H1 (cell line): Measurements from ENCODE around the gene SELENOO. TPM values are rescaled to one million over a fixed set of nuclear protein-coding genes. Genes with fewer than 3 reads are reported as not detected.

Experiments
- polyA plus RNA-seq, 7 experiments: library from polyadenylated mRNA; depleted of rRNA in 3 of 7; stranded (reverse) in 5 of 7; unstranded in 2 of 7; fragments of >200 nt in 5 of 7; fragments of 200-250 nt in 2 of 7; gene quantifications; 1 replicate in 5 of 7; 2 replicates in 1 of 7; 4 replicates in 1 of 7; pipeline versions ENCODE4 v1.2.1 to v1.2.3, GENCODE V29; 2011 to 2013; ENCODE audit warnings: missing spikeins in 2 of 7, mixed read lengths in 2 of 7
- total RNA-seq: library from RNA; stranded (reverse); fragmentation: NEBNext Ultra II Directional; extraction: Animal tissue kit (Norgen Biotek cat#: 25700); gene quantifications from 2 replicates; pipeline ENCODE4 v1.2.1, GENCODE V29; 2021

The SELENOO gene
- total and polyA plus RNA-seq, 2 of the 8 experiments (the other 6 are each of a cell fraction or from before 2014, with no cell fraction given), result 18.6 to 25.1 TPM

Other genes starting within 250 kb of the SELENOO start
- 30.0 and 31.2 TPM in 2 replicates for gene PIM3, start 240.2 kb upstream of the SELENOO start, total RNA-seq
- gene PIM3, start 240.2 kb upstream of the SELENOO start, polyA plus RNA-seq (2011; rRNA removed), result 22.6 and 40.2 TPM in 2 replicates
- gene IL17REL, start 188.2 kb upstream of the SELENOO start, total RNA-seq, result 0.08 and 0.20 TPM in 2 replicates
- 0.15 and 0.17 TPM in 2 replicates for gene IL17REL, start 188.2 kb upstream of the SELENOO start, polyA plus RNA-seq (2011; rRNA removed)
- not detected in 2 replicates for gene TTLL8, start 142.7 kb upstream of the SELENOO start, total RNA-seq
- not detected in 2 replicates for gene TTLL8, start 142.7 kb upstream of the SELENOO start, polyA plus RNA-seq (2011; rRNA removed)
- gene MLC1, start 115.6 kb upstream of the SELENOO start, total RNA-seq, result not detected in 2 replicates
- gene MLC1, start 115.6 kb upstream of the SELENOO start, polyA plus RNA-seq (2011; rRNA removed), result 0.17 and 0.20 TPM in 2 replicates
- not detected in 2 replicates for gene MOV10L1, start 111.0 kb upstream of the SELENOO start, total RNA-seq
- 0.13 and 0.32 TPM in 2 replicates for gene MOV10L1, start 111.0 kb upstream of the SELENOO start, polyA plus RNA-seq (2011; rRNA removed)
- 5.0 and 5.4 TPM in 2 replicates for gene PANX2, start 30.3 kb upstream of the SELENOO start, total RNA-seq
- 3.5 and 6.0 TPM in 2 replicates for gene PANX2, start 30.3 kb upstream of the SELENOO start, polyA plus RNA-seq (2011; rRNA removed)
- 57.5 and 60.0 TPM in 2 replicates for gene TRABD, start 15.1 kb upstream of the SELENOO start, total RNA-seq
- gene TRABD, start 15.1 kb upstream of the SELENOO start, polyA plus RNA-seq (2011; rRNA removed), result 44.2 and 88.8 TPM in 2 replicates
- gene TUBGCP6, start 44.0 kb downstream of the SELENOO start, total RNA-seq, result 23.5 and 24.7 TPM in 2 replicates
- 24.2 and 33.6 TPM in 2 replicates for gene TUBGCP6, start 44.0 kb downstream of the SELENOO start, polyA plus RNA-seq (2011; rRNA removed)
- 21.2 and 26.4 TPM in 2 replicates for gene HDAC10, start 50.3 kb downstream of the SELENOO start, total RNA-seq
- gene HDAC10, start 50.3 kb downstream of the SELENOO start, polyA plus RNA-seq (2011; rRNA removed), result 11.2 and 18.8 TPM in 2 replicates
- gene MAPK12, start 60.7 kb downstream of the SELENOO start, total RNA-seq, result 15.6 and 20.3 TPM in 2 replicates
- 17.3 and 25.9 TPM in 2 replicates for gene MAPK12, start 60.7 kb downstream of the SELENOO start, polyA plus RNA-seq (2011; rRNA removed)
- 1.5 TPM in 2 replicates for gene MAPK11, start 69.4 kb downstream of the SELENOO start, total RNA-seq
- gene MAPK11, start 69.4 kb downstream of the SELENOO start, polyA plus RNA-seq (2011; rRNA removed), result 0.70 and 1.5 TPM in 2 replicates
- 92.8 and 106 TPM in 2 replicates for gene PLXNB2, start 106.6 kb downstream of the SELENOO start, total RNA-seq
- 58.3 and 83.3 TPM in 2 replicates for gene PLXNB2, start 106.6 kb downstream of the SELENOO start, polyA plus RNA-seq (2011; rRNA removed)
- gene DENND6B, start 126.0 kb downstream of the SELENOO start, total RNA-seq, result 1.1 TPM in 2 replicates
- 1.9 and 3.6 TPM in 2 replicates for gene DENND6B, start 126.0 kb downstream of the SELENOO start, polyA plus RNA-seq (2011; rRNA removed)
- 32.2 and 32.3 TPM in 2 replicates for gene PPP6R2, start 142.3 kb downstream of the SELENOO start, total RNA-seq
- gene PPP6R2, start 142.3 kb downstream of the SELENOO start, polyA plus RNA-seq (2011; rRNA removed), result 25.0 and 33.1 TPM in 2 replicates